ENCODE results near the gene CCM2. TPM values are rescaled to one million over a fixed set of nuclear protein-coding genes. Genes with fewer than 3 reads are reported as not detected.

The CCM2 gene
- total RNA-seq, 2 experiments from 2014 or later, result 58.9 to 89.1 TPM

DNA sequence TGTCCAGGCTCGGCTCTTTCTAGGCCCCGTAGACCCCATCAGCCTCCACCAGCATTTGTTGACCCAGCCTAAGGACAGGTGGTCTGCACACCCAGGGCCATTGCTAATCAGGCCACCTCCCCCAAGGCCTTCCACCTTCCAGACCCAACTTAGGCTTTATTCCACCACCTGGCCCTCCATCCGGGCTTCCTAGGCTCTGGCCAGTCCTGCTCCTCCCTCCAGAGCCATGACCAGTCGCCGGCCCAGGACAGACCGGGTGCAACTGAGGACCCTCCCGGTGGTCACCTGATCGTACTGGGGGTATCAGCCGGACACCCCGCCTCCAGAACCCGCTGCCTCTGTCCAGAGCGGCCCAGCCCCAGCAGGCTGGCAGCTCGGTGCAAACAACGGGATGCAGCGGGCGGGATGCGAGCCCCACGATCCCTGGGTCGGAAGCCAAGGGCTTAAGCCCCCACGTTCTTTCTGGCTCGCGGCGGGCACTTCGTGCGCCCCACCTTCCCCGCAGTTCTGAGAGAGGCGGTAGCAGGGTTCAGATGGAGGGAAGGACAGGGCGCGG, 88.2 kb downstream of the CCM2 start:
- Histone ChIP-seq H3K27ac (ENCODE audit: low read depth, low read length, poor library complexity, severe bottlenecking) (no peak overlapping the region), H3K4me1 (ENCODE audit: insufficient read depth, low read length, poor library complexity, severe bottlenecking) (no peaks in the 10 kb centered on the region), H3K4me2 (ENCODE audit: low read length) (no peak overlapping the region), H4K20me1 (ENCODE audit: insufficient read depth, low read length) (no peaks in the 10 kb centered on the region), H3K4me3 (ENCODE audit: low read depth, low read length, poor library complexity, severe bottlenecking) (no peak overlapping the region), H3K9me2 (ENCODE audit: insufficient read depth, low read length) (no peaks in the 10 kb centered on the region), H3K79me2 (ENCODE audit: insufficient read depth, low read depth, low read length) (no peaks in the 10 kb centered on the region), H3K36me3 (ENCODE audit: insufficient read depth, low read length) (no peaks in the 10 kb centered on the region), H3K9me3 (ENCODE audit: low read length) (no peaks in the 10 kb centered on the region), H2AFZ (ENCODE audit: low read length) (no peak overlapping the region)
- intact Hi-C loops (cut with micrococcal nuclease; ENCODE audit: unreplicated experiment), result no loop called here
- POLR2A ChIA-PET, result interaction anchor here (0.6 kb wide), 2 partner anchors 126 to 1504 kb away, joined by 3 to 6 read pairs; no protein-coding TSS in a partner anchor
- no peak for DNase-seq (ENCODE audit: low spot score)
- BruUV-seq (replicated peaks), result no TSS peak
- TF ChIP-seq EZH2phosphoT487 (IDR thresholded peaks at IDR 0.05; ENCODE audit: borderline replicate concordance, low read depth, low read length), result no peak
- TF ChIP-seq, protein P1, sequence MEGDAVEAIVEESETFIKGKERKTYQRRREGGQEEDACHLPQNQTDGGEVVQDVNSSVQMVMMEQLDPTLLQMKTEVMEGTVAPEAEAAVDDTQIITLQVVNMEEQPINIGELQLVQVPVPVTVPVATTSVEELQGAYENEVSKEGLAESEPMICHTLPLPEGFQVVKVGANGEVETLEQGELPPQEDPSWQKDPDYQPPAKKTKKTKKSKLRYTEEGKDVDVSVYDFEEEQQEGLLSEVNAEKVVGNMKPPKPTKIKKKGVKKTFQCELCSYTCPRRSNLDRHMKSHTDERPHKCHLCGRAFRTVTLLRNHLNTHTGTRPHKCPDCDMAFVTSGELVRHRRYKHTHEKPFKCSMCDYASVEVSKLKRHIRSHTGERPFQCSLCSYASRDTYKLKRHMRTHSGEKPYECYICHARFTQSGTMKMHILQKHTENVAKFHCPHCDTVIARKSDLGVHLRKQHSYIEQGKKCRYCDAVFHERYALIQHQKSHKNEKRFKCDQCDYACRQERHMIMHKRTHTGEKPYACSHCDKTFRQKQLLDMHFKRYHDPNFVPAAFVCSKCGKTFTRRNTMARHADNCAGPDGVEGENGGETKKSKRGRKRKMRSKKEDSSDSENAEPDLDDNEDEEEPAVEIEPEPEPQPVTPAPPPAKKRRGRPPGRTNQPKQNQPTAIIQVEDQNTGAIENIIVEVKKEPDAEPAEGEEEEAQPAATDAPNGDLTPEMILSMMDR (conservative IDR thresholded peaks at IDR 0.05; ENCODE audit: low read length), result no peak
- CTCF ChIA-PET (ENCODE audit: unreplicated experiment), result no interaction called here

- H3K4me2 ChIP-seq (ENCODE audit: low read length), result peak within 1 kb of the TSS; percentile 3; the same call in 1 of the 2 replicates
- ChIA-PET CTCF (ENCODE audit: unreplicated experiment) (no interaction called here), POLR2A (interaction anchor here (0.6 to 1.0 kb wide), 2 partner anchors 18 to 127 kb away, joined by 3 to 4 read pairs; no protein-coding TSS in a partner anchor)
- no peak for DNase-seq (ENCODE audit: low spot score)
- H3K9me2 ChIP-seq (ENCODE audit: insufficient read depth, low read length), result no peaks in the 10 kb centered on the region
- intact Hi-C loops (cut with micrococcal nuclease; ENCODE audit: unreplicated experiment), result no loop called here
- 0 out of 2 replicates have a peak, but pooled peaks cover 5% of the 10 kb centered on the region for H3K9me3 ChIP-seq (ENCODE audit: low read length)
- no peak within 1 kb of the TSS for H3K4me3 ChIP-seq (ENCODE audit: low read depth, low read length, poor library complexity, severe bottlenecking)
- H2AFZ ChIP-seq (ENCODE audit: low read length), result no peak within 1 kb of the TSS
- no peaks in the 10 kb centered on the region for H3K4me1 ChIP-seq (ENCODE audit: insufficient read depth, low read length, poor library complexity, severe bottlenecking)
- TF ChIP-seq EZH2phosphoT487 (IDR thresholded peaks at IDR 0.05; ENCODE audit: borderline replicate concordance, low read depth, low read length), result no peak
- TF ChIP-seq, protein P1 (conservative IDR thresholded peaks at IDR 0.05; ENCODE audit: low read length), result no peak
- no peak within 1 kb of the TSS for H3K27ac ChIP-seq (ENCODE audit: low read depth, low read length, poor library complexity, severe bottlenecking)
- no peaks in the 10 kb centered on the region for H4K20me1 ChIP-seq (ENCODE audit: insufficient read depth, low read length)
- H3K79me2 ChIP-seq (ENCODE audit: insufficient read depth, low read depth, low read length), result no peaks in the 10 kb centered on the region
- no peaks in the 10 kb centered on the region for H3K36me3 ChIP-seq (ENCODE audit: insufficient read depth, low read length)
- BruUV-seq (replicated peaks), result no TSS peak
These were observed 88.9 kb downstream of the CCM2 start, which contains the start of gene NACAD for GRCh38 chr7:45088821-45089340. Gene NACAD, minus strand, starts transcription at chr7:45088969. Its CDS starts 75 bp downstream, at chr7:45088894.

DNA sequence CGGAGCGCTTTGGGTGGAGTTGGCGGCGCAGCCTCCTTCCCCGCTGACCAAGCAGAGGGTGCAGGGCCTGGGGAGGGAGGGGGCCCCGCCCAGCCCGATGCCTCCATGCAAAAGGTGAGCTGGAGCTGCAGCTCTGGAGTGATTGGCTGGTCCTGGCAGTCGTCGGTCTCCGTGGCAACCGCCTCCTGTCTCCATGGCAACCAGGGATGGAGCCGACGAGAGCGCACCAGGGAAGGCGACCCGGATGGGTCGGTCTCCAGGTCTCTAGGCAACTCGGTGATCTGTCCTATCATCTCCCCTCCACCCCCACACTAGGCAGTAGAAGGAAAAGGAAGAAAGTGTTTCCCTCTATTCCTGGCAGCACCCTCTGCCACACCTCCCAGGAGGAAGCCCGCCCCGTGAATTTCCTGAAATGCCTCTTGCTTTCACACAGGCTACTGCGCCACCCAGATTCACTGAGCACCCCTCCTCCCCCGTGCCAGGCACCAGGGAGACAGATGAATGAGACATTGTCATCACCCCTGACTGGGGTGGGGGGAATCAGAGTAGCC, 89.4 kb downstream of the CCM2 start:
- DNase-seq (ENCODE audit: low spot score), result no peak
- peak overlapping the region; percentile 3; the same call in 1 of the 2 replicates for H3K4me2 ChIP-seq (ENCODE audit: low read length)
- no peaks in the 10 kb centered on the region for H3K79me2 ChIP-seq (ENCODE audit: insufficient read depth, low read depth, low read length)
- no peaks in the 10 kb centered on the region for H3K9me2 ChIP-seq (ENCODE audit: insufficient read depth, low read length)
- BruUV-seq (replicated peaks), result no TSS peak
- peaks cover 8% of the 10 kb centered on the region; the same call in 1 of the 2 replicates for H3K9me3 ChIP-seq (ENCODE audit: low read length)
- ChIA-PET CTCF (ENCODE audit: unreplicated experiment) (no interaction called here), POLR2A (interaction anchor here (1.0 kb wide), 1 partner anchor 18 kb away, joined by 4 read pairs; no protein-coding TSS in a partner anchor)
- H3K4me3 ChIP-seq (ENCODE audit: low read depth, low read length, poor library complexity, severe bottlenecking), result no peak overlapping the region
- no peak for TF ChIP-seq EZH2phosphoT487 (IDR thresholded peaks at IDR 0.05; ENCODE audit: borderline replicate concordance, low read depth, low read length)
- TF ChIP-seq, protein P1 (conservative IDR thresholded peaks at IDR 0.05; ENCODE audit: low read length), result no peak
- no peaks in the 10 kb centered on the region for H4K20me1 ChIP-seq (ENCODE audit: insufficient read depth, low read length)
- H2AFZ ChIP-seq (ENCODE audit: low read length), result no peak overlapping the region
- intact Hi-C loops (cut with micrococcal nuclease; ENCODE audit: unreplicated experiment), result no loop called here
- no peaks in the 10 kb centered on the region for H3K4me1 ChIP-seq (ENCODE audit: insufficient read depth, low read length, poor library complexity, severe bottlenecking)
- H3K27ac ChIP-seq (ENCODE audit: low read depth, low read length, poor library complexity, severe bottlenecking), result no peak overlapping the region
- H3K36me3 ChIP-seq (ENCODE audit: insufficient read depth, low read length), result no peaks in the 10 kb centered on the region
